Tibial nerve (tissue), 4 donors: Measurements from ENCODE around the gene VSIG10L2. TPM values are rescaled to one million over a fixed set of nuclear protein-coding genes. Genes with fewer than 3 reads are reported as not detected.

ENCODE experiments used
- DNase-seq, 2 donors: peaks; one replicate each; pipeline ENCODE4 v3.0.0-alpha.2; 2019; ENCODE audit warnings: low spot score in 2 of 2
- H3K27ac ChIP-seq, 4 donors: fragments of 200-600 bp; sonication (generic) in 3 of 4; one replicate each; pipeline ENCODE4 v1.5.1; 2017 to 2019; ENCODE audit warnings: mild to moderate bottlenecking in 1 of 4
- H3K27me3 ChIP-seq, 2 donors: fragments of 200-600 bp; sonication (generic) in 1 of 2; one replicate each; pipeline versions ENCODE4 v1.5.1 to v1.6.0; 2017 to 2019
- H3K36me3 ChIP-seq, 3 donors: fragments of 200-600 bp; sonication (generic); one replicate each; pipeline ENCODE4 v1.5.1; 2018 to 2019
- H3K4me1 ChIP-seq, 4 donors: fragments of 200-600 bp; sonication (generic) in 3 of 4; one replicate each; pipeline ENCODE4 v1.5.1; 2017 to 2019
- H3K4me3 ChIP-seq, 4 donors: fragments of 200-600 bp; sonication (generic) in 3 of 4; one replicate each; pipeline ENCODE4 v1.5.1; 2017 to 2019; ENCODE audit warnings: mild to moderate bottlenecking in 1 of 4, moderate library complexity in 1 of 4
- H3K9me3 ChIP-seq, 4 donors: fragments of 200-600 bp; sonication (generic) in 3 of 4; one replicate each; pipeline ENCODE4 v1.5.1; 2017 to 2019
- EP300 ChIP-seq, 2 donors: sonication (generic); formaldehyde crosslinking; IDR thresholded peaks; one replicate each; pipeline ENCODE4 v1.6.1; 2017; ENCODE audit warnings: antibody characterized with exemption in 2 of 2, mild to moderate bottlenecking in 1 of 2
- POLR2A ChIP-seq, 2 donors: fragments of 450-650 bp; IDR thresholded peaks; one replicate each; pipeline ENCODE4 v1.6.1; 2017; ENCODE audit warnings: antibody characterized with exemption in 2 of 2, mild to moderate bottlenecking in 2 of 2, moderate library complexity in 2 of 2
- WGBS, 2 donors: methylation state at CpG; one replicate each; pipeline ENCODE4 v1.1.5; 2018; 5-methylcytosine and 5-hydroxymethylcytosine counted together
- total RNA-seq, 4 donors: library from RNA; depleted of rRNA; stranded (reverse); fragments of >200 nt; gene quantifications; one replicate each; pipeline ENCODE4 v1.1.0, GENCODE V29; 2016
- TF ChIP-seq, protein P1 (sequence below), 5 experiments: fragments of 200-600 bp in 3 of 5; fragments of 450-650 bp in 2 of 5; sonication (generic) in 3 of 5; IDR thresholded peaks; one replicate each; pipeline ENCODE4 v1.5.1; 2016 to 2019; ENCODE audit warnings: antibody characterized with exemption in 5 of 5, mild to moderate bottlenecking in 3 of 5, moderate library complexity in 2 of 5

VSIG10L2 gene
- total RNA-seq, 4 donors from 2014 or later, result not detected

- Histone ChIP-seq H3K27ac (no peak overlapping the region), H3K4me1 (no peaks in the 10 kb centered on the region), H3K36me3 (no peaks in the 10 kb centered on the region), H3K4me3 (no peak overlapping the region), H3K9me3 (no peaks in the 10 kb centered on the region), H3K27me3 (no peaks in the 10 kb centered on the region)
- WGBS, 2 donors, result 85 to 91% methylated on average over 11 of the region's 11 CpGs
- DNase-seq, result no peak
- TF ChIP-seq EP300 (IDR thresholded peaks at IDR 0.05) (no peak), POLR2A (IDR thresholded peaks at IDR 0.05) (no peak)
- TF ChIP-seq, protein P1, sequence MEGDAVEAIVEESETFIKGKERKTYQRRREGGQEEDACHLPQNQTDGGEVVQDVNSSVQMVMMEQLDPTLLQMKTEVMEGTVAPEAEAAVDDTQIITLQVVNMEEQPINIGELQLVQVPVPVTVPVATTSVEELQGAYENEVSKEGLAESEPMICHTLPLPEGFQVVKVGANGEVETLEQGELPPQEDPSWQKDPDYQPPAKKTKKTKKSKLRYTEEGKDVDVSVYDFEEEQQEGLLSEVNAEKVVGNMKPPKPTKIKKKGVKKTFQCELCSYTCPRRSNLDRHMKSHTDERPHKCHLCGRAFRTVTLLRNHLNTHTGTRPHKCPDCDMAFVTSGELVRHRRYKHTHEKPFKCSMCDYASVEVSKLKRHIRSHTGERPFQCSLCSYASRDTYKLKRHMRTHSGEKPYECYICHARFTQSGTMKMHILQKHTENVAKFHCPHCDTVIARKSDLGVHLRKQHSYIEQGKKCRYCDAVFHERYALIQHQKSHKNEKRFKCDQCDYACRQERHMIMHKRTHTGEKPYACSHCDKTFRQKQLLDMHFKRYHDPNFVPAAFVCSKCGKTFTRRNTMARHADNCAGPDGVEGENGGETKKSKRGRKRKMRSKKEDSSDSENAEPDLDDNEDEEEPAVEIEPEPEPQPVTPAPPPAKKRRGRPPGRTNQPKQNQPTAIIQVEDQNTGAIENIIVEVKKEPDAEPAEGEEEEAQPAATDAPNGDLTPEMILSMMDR (IDR thresholded peaks at IDR 0.05), result no peak
Measured at GRCh38 chr11:125930076-125930450, 15.8 kb upstream of the VSIG10L2 start.

GRCh38 chr11:125931116-125931515 lies 14.7 kb upstream of the VSIG10L2 start:
- Histone ChIP-seq H3K9me3 (no peaks in the 10 kb centered on the region), H3K4me3 (no peak overlapping the region), H3K27me3 (no peaks in the 10 kb centered on the region), H3K36me3 (no peaks in the 10 kb centered on the region), H3K4me1 (no peaks in the 10 kb centered on the region), H3K27ac (no peak overlapping the region)
- 78 to 84% methylated on average over 3 of the region's 3 CpGs for WGBS, 2 donors
- no peak for DNase-seq
- TF ChIP-seq POLR2A (IDR thresholded peaks at IDR 0.05) (no peak), EP300 (IDR thresholded peaks at IDR 0.05) (no peak)
- TF ChIP-seq, protein P1 (IDR thresholded peaks at IDR 0.05), result no peak

DNA sequence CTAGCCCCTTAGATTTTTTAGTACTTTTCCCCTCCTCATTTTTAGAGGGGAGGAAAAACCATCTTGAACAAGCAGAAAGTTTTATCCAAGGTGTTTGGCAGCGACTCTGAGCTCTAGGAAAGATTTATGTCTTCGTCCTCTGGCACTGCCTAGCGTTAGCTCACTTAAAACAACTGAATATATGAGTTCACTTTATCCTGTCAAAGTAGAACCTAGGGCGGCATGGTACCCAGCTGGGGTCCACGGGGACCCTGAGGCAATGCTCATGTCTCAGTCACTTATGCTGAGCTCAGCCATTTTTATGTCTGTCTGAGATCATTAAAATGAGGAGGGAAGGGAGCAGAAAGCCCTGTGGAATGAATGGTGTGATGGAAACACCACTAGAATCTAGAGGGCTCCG lies 14.2 kb upstream of the VSIG10L2 start:
- TF ChIP-seq, protein P1 (IDR thresholded peaks at IDR 0.05), result no peak
- TF ChIP-seq EP300 (IDR thresholded peaks at IDR 0.05), result no peak
- TF ChIP-seq POLR2A (IDR thresholded peaks at IDR 0.05), result no peak
- no peaks in the 10 kb centered on the region for H3K27me3 ChIP-seq
- no peak overlapping the region for H3K4me3 ChIP-seq
- WGBS, 2 donors, result 72 to 80% methylated on average over 6 of the region's 6 CpGs
- DNase-seq, result no peak
- no peaks in the 10 kb centered on the region for H3K9me3 ChIP-seq
- no peak overlapping the region for H3K27ac ChIP-seq
- H3K4me1 ChIP-seq, result no peaks in the 10 kb centered on the region
- no peaks in the 10 kb centered on the region for H3K36me3 ChIP-seq

- Histone ChIP-seq H3K4me1 (no peaks in the 10 kb centered on the region), H3K36me3 (no peaks in the 10 kb centered on the region), H3K27me3 (no peaks in the 10 kb centered on the region), H3K27ac (no peak overlapping the region), H3K9me3 (no peaks in the 10 kb centered on the region), H3K4me3 (no peak overlapping the region)
- WGBS, 2 donors, result 83 to 93% methylated on average over 8 to 9 of the region's 9 CpGs
- TF ChIP-seq, protein P1 (IDR thresholded peaks at IDR 0.05), result no peak
- TF ChIP-seq EP300 (IDR thresholded peaks at IDR 0.05), result no peak
- no peak for TF ChIP-seq POLR2A (IDR thresholded peaks at IDR 0.05)
- DNase-seq, result no peak
Measured at GRCh38 chr11:125932301-125932700, 13.5 kb upstream of the VSIG10L2 start.

- Histone ChIP-seq H3K27ac (no peak overlapping the region), H3K27me3 (no peaks in the 10 kb centered on the region), H3K4me1 (no peaks in the 10 kb centered on the region), H3K36me3 (no peaks in the 10 kb centered on the region), H3K4me3 (no peak overlapping the region), H3K9me3 (no peaks in the 10 kb centered on the region)
- no peak for DNase-seq
- 66 to 74% methylated on average over 12 of the region's 12 CpGs for WGBS, 2 donors
- TF ChIP-seq EP300 (IDR thresholded peaks at IDR 0.05), result no peak
- TF ChIP-seq, protein P1 (IDR thresholded peaks at IDR 0.05), result no peak
- no peak for TF ChIP-seq POLR2A (IDR thresholded peaks at IDR 0.05)
Measured at GRCh38 chr11:125933030-125933813, 12.6 kb upstream of the VSIG10L2 start.
